GM12878 (cell line): ENCODE measurements around the gene G6PC1. TPM values are rescaled to one million over a fixed set of nuclear protein-coding genes. Genes with fewer than 3 reads are reported as not detected.

ENCODE experiments used
- ATAC-seq: fragments of 200-7000 bp; cut with Tn5 transposase; 3 replicates; pipeline ENCODE4 v1.9.1; 2020; ENCODE audit warnings: mild to moderate bottlenecking, moderate library complexity
- BruUV-seq: library from RNA; stranded (reverse); fragments of 400-500 nt; replicated peaks from 2 replicates; lab custom pipeline; 2021; lab: Mats Ljungman, UMichigan
- CTCF ChIA-PET: fragments of 300-600 bp; sonication (Branson Sonifier 250); formaldehyde crosslinking; extraction: SDS; loops from one replicate; lab custom pipeline; 2021; ENCODE audit warnings: inconsistent platforms; lab: Yijun Ruan, JAX
- POLR2A ChIA-PET: fragments of 350-600 bp; formaldehyde crosslinking; extraction: SDS; loops from one replicate; lab custom pipeline; 2021; ENCODE audit warnings: inconsistent platforms; lab: Charles Lee
- RAD21 ChIA-PET: fragments of 300-600 bp; sonication (Branson Sonifier 250); formaldehyde crosslinking; loops from one replicate; lab custom pipeline; 2023; ENCODE audit warnings: antibody characterized with exemption; ENCODE audit not compliant: unreplicated experiment; lab: Charles Lee
- SMC1A ChIA-PET: fragments of 300-600 bp; sonication (Branson Sonifier 250); formaldehyde crosslinking; loops from one replicate; lab custom pipeline; 2023; ENCODE audit not compliant: unreplicated experiment, uncharacterized antibody; lab: Charles Lee
- DNase-seq: peaks from one replicate; pipeline ENCODE4 v3.0.0-alpha.2; 2011; ENCODE audit warnings: low read depth, low spot score
- FAIRE-seq: peaks from 3 replicates; lab custom pipeline; 2011; peaks lifted over from hg19 to GRCh38; lab: Jason Lieb, UNC
- H2AFZ ChIP-seq: 2 replicates; pipeline ENCODE4 v1.6.0; 2011; ENCODE audit warnings: low read depth, low read length, control low read depth; ENCODE audit not compliant: control insufficient read depth
- H3K27ac ChIP-seq: 2 replicates; pipeline ENCODE4 v1.5.1; 2011; ENCODE audit warnings: control low read depth; ENCODE audit not compliant: control insufficient read depth, insufficient read depth
- H3K27me3 ChIP-seq, 2 experiments: replicated peaks in 1 of 2; 2 replicates each; pipeline versions ENCODE4 v1.6.0 to v1.6.1; 2011; ENCODE audit warnings: low read length in 1 of 2; ENCODE audit not compliant: control insufficient read depth in 2 of 2, insufficient read depth in 2 of 2
- H3K36me3 ChIP-seq, 2 experiments: 2 replicates each; pipeline ENCODE4 v1.5.1; 2011; ENCODE audit warnings: low read length in 1 of 2; ENCODE audit not compliant: control insufficient read depth in 2 of 2, insufficient read depth in 2 of 2
- H3K4me1 ChIP-seq: 2 replicates; pipeline ENCODE4 v1.6.1; 2011; ENCODE audit warnings: mild to moderate bottlenecking, low read length, moderate library complexity, mixed read lengths; ENCODE audit not compliant: control insufficient read depth, insufficient read depth
- H3K4me2 ChIP-seq: 2 replicates; pipeline ENCODE4 v1.6.0; 2011; ENCODE audit warnings: control low read depth; ENCODE audit not compliant: control insufficient read depth, insufficient read depth
- H3K4me3 ChIP-seq: fragments of 200-600 bp; sonication (generic); 2 replicates; pipeline ENCODE4 v1.5.1; 2016
- H3K79me2 ChIP-seq: 2 replicates; pipeline ENCODE4 v1.6.0; 2011; ENCODE audit warnings: low read length; ENCODE audit not compliant: control insufficient read depth, insufficient read depth
- H3K9ac ChIP-seq: 2 replicates; pipeline ENCODE4 v1.8.0; 2011; ENCODE audit warnings: low read length, control low read depth, mixed read lengths; ENCODE audit not compliant: control insufficient read depth, insufficient read depth
- H3K9me3 ChIP-seq: replicated peaks from 3 replicates; pipeline ENCODE4 v1.5.1; 2011; ENCODE audit warnings: mild to moderate bottlenecking, low read length; ENCODE audit not compliant: control insufficient read depth, insufficient read depth
- H4K20me1 ChIP-seq: 2 replicates; pipeline ENCODE4 v1.6.0; 2011; ENCODE audit not compliant: control insufficient read depth, insufficient read depth
- BRCA1 ChIP-seq: IDR thresholded peaks from 2 replicates; pipeline ENCODE4 v1.6.1; 2011; ENCODE audit warnings: low read depth, low read length, improper control_type of control experiment
- CEBPZ ChIP-seq: fragments of 150-350 bp; IDR thresholded peaks from 2 replicates; pipeline ENCODE4 v1.6.1; 2016; ENCODE audit warnings: low read depth, low read length
- CHD4 ChIP-seq: fragments of 200-600 bp; sonication (generic); IDR thresholded peaks from 2 replicates; pipeline ENCODE4 v1.6.1; 2016; ENCODE audit warnings: mild to moderate bottlenecking
- E2F8 ChIP-seq: fragments of 450-650 bp; IDR thresholded peaks from 2 replicates; pipeline ENCODE4 v1.6.1; 2018; ENCODE audit warnings: mild to moderate bottlenecking, low read depth, moderate library complexity; ENCODE audit not compliant: partially characterized antibody
- LARP7 ChIP-seq: fragments of 450-650 bp; IDR thresholded peaks from 2 replicates; pipeline ENCODE4 v1.6.1; 2017; ENCODE audit warnings: mild to moderate bottlenecking
- NFIC ChIP-seq: IDR thresholded peaks from 2 replicates; pipeline ENCODE4 v1.6.1; 2012; ENCODE audit warnings: low read depth, mild to moderate bottlenecking, inconsistent platforms, low read length, moderate library complexity
- ZNF384 ChIP-seq: IDR thresholded peaks from 2 replicates; pipeline ENCODE4 v1.6.1; 2012; ENCODE audit warnings: low read depth, mild to moderate bottlenecking, low read length, improper control_type of control experiment, borderline replicate concordance
- ZSCAN29 ChIP-seq: fragments of 450-650 bp; IDR thresholded peaks from 2 replicates; pipeline ENCODE4 v1.6.1; 2017; ENCODE audit warnings: mild to moderate bottlenecking, moderate library complexity
- WGBS: methylation state at CpG from one replicate; pipeline ENCODE4 v1.1.6; 2016; ENCODE audit warnings: low lambda C conversion rate; ENCODE audit not compliant: insufficient replicate concordance, insufficient coverage; ENCODE audit errors: missing lambda C conversion rate; 5-methylcytosine and 5-hydroxymethylcytosine counted together
- in situ Hi-C: fragments of 300-500 bp; cut with MboI; formaldehyde crosslinking; loops from 9 replicates; pipeline ENCODE4 v1.14.3; 2018; ENCODE audit warnings: mixed read lengths
- intact Hi-C: fragments of 100-400 bp; cut with micrococcal nuclease; formaldehyde crosslinking; loops from one replicate; pipeline ENCODE4 v1.14.2; 2022; ENCODE audit not compliant: unreplicated experiment
- polyA plus RNA-seq, 11 experiments: library from polyadenylated mRNA; depleted of rRNA in 4 of 11; unstranded in 6 of 11; stranded (reverse) in 5 of 11; fragments of >200 nt; fragmentation: Nextera tagmentation in 4 of 11; fragmentation: Illumina TruSeq in 1 of 11; extraction: Ambion mirVana in 4 of 11; extraction: Trizol in 1 of 11; gene quantifications; 1 replicate in 1 of 11; 2 replicates in 10 of 11; pipeline versions ENCODE4 v1.2.1 to v1.2.3, GENCODE V29; 2011 to 2016; ENCODE audit warnings: inconsistent platforms in 2 of 11, missing spikeins in 2 of 11, low read depth in 1 of 11
- total RNA-seq, 4 experiments: library from RNA; depleted of rRNA in 3 of 4; stranded (reverse); fragments of >200 nt in 3 of 4; fragmentation: Illumina TruSeq in 1 of 4; extraction: Trizol in 1 of 4; gene quantifications; 2 replicates each; pipeline versions ENCODE4 v1.2.1 to v1.2.3, GENCODE V29; 2013 to 2021

The G6PC1 gene
- total and polyA plus RNA-seq, 10 of the 15 experiments (the other 5 are each of a cell fraction or from before 2014, with no cell fraction given) = not detected

DNA sequence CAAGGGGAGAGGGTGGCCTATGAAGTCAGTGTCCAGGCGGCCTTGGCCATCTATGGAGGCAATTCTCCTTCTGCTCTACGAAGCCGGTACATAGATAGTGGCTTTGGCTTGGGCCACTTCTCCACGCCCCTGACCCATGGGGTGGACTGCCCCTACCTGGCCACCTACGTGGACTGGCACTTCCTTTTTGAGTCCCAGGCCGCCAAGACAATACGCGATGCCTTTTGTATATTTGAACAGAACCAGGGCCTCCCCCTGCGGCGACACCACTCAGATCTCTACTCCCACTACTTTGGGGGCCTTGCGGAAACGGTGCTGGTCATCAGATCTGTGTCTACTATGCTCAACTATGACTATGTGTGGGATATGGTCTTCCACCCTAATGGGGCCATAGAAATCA lies 32.3 kb upstream of the G6PC1 start:
- no peak for TF ChIP-seq LARP7
- no peak for TF ChIP-seq BRCA1
- SMC1A ChIA-PET = no interaction called here
- CTCF ChIA-PET = interaction anchor here (0.6 kb wide), 1 partner anchor 1111 kb away, joined by 3 read pairs; no protein-coding TSS in a partner anchor
- Histone ChIP-seq H3K4me2 (no peak overlapping the region), H4K20me1 (no peaks in the 10 kb centered on the region), H3K27ac (no peak overlapping the region), H3K79me2 (no peaks in the 10 kb centered on the region), H3K4me3 (no peak overlapping the region), H3K36me3 (no peaks in the 10 kb centered on the region), H3K9ac (no peak overlapping the region), H3K27me3 (peaks cover 2 to 3% of the 10 kb centered on the region in 2 experiments; a peak in 2 of 4 replicates), H3K9me3 (no peaks in the 10 kb centered on the region; the same call in 2 of the 3 replicates), H3K4me1 (no peaks in the 10 kb centered on the region), H2AFZ (no peak overlapping the region)
- DNase-seq (no peak), ATAC-seq (no peak), FAIRE-seq (no peak)
- WGBS = 64% methylated on average over 12 of the region's 12 CpGs
- no TSS peak for BruUV-seq
- in situ Hi-C loops (no loop called here), intact Hi-C loops (no loop called here)
- RAD21 ChIA-PET = interaction anchor here (1.0 kb wide), 1 partner anchor 64 kb away, joined by 3 read pairs; no protein-coding TSS in a partner anchor
- POLR2A ChIA-PET = no interaction called here

GRCh38 chr17:42871647-42872046 lies 29.0 kb upstream of the G6PC1 start:
- in situ Hi-C loops (no loop called here), intact Hi-C loops (no loop called here)
- ATAC-seq (no peak), FAIRE-seq (no peak), DNase-seq (no peak)
- CTCF ChIA-PET = no interaction called here
- SMC1A ChIA-PET = no interaction called here
- Histone ChIP-seq H3K36me3 (no peaks in the 10 kb centered on the region), H3K9ac (no peak overlapping the region), H3K4me2 (no peak overlapping the region), H3K9me3 (no peaks in the 10 kb centered on the region; the same call in 2 of the 3 replicates), H3K27me3 (peaks cover 0 to 3% of the 10 kb centered on the region in 2 experiments; a peak in 1 of 4 replicates), H4K20me1 (no peaks in the 10 kb centered on the region), H2AFZ (no peak overlapping the region), H3K4me1 (no peaks in the 10 kb centered on the region), H3K27ac (no peak overlapping the region), H3K4me3 (no peak overlapping the region), H3K79me2 (no peaks in the 10 kb centered on the region)
- POLR2A ChIA-PET = no interaction called here
- RAD21 ChIA-PET = interaction anchor here (0.6 kb wide), 1 partner anchor 98 kb away, joined by 4 read pairs; no protein-coding TSS in a partner anchor
- BruUV-seq = no TSS peak
- WGBS = 78% methylated on average over 4 of the region's 4 CpGs
- TF ChIP-seq ZNF384 = no peak
- TF ChIP-seq CEBPZ = no peak
- no peak for TF ChIP-seq ZSCAN29
- no peak for TF ChIP-seq CHD4
- no peak for TF ChIP-seq E2F8
- no peak for TF ChIP-seq NFIC
